DMS153 treated with DMSO at 0.1 percent for 48 hours (cell line): ENCODE data around the gene GRIP1.
"Not testable (repeated sequence)": the region's sequence is repeated elsewhere in the genome, so short reads cannot be mapped to it uniquely, and the experiment has no call there.

Source experiments
- DNase-seq: peaks from one replicate; lab custom pipeline; 2025; ENCODE audit not compliant: unreplicated experiment; lab: John Stamatoyannopoulos, UW

GRIP1 gene

DNA sequence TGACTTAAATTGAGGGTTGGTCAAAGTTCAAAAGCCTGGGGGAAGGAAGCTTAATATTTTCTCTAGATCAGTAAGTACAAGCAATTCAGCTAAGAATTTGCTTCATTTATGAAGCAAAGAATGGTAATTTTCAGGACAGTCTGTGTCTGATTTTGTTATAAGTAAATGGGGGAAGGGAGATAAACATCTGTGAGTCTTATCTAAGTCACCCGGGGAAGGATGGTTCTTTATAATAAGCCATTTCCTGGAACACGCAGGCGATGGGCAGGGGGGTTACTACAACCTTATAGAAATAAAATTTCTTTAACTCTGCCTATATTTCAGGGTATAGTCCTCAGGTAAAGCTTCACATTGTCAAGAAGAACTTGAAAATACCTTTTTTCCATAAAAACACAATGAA lies 333.7 kb downstream of the GRIP1 start:
- no peak for DNase-seq

DNA sequence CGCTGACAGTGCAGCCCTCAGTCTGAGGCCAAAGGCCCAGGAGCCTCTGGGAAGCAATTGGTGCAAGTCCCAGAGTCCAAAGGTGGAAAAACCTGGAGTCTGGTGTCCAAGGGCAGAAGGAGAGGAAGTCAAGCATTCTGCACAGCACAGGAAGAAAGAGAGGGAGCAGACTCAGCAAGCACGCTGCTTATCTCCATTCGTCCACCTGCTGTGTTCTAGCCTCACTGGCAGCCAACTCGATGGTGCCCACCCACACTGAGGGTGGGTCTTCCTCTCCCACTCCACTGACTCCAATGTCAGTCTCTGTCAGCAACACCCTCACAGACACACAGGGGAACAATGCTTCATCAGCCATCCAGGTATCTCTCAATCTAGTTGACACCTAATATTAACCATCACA lies 337.8 kb downstream of the GRIP1 start:
- DNase-seq: no peak

DNA sequence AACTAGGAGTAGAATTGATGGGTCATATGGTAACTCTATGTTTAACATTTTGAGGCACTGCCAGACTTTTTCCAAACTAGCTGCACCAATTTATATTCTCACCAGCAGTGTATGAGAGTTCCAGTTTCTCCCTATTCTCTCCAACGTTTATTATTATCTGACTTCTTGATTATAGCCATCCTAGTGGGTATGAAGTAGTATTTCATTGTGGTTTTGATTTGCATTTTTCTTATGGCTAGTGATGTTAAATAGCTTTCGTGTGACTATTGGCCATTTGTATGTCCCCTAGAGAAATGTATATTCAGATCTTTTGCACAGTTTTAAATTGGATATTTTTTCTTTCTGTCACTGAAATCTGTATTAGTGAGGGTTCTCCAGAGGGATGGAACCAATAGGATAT lies 338.7 kb downstream of the GRIP1 start:
- no peak for DNase-seq

DNA sequence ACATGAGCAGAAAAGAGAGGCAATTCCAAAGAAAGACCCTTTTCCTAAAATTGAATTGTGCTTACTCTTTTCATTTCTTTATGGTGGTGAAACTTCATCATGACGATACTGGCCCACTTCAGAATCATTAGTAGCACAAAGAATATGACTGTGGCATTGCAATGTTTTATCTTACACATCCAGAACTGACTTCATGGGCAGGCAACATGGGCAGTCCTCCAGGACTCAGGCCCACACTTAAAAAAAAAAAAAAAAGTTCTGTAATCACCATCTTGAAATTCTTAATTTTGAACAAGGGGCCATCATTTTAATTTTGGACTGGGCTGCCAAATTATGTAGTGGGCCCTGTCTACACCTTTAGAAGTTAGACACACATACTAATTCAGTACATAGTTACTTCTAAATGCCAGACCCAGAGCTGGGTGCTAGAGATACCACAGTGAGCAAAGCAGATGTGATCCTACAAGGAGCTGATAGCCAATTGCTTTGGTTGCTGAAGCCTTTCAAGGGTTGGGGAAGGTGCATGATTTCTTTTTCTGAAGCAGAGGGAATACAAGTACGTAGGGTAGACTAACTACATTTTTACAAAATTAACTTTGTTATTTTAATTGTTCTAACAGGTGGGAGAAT lies 341.4 kb downstream of the GRIP1 start:
- DNase-seq: no peak

- DNase-seq: no peak
These were observed 343.1 kb downstream of the GRIP1 start for GRCh38 chr12:66335746-66336145.

DNA sequence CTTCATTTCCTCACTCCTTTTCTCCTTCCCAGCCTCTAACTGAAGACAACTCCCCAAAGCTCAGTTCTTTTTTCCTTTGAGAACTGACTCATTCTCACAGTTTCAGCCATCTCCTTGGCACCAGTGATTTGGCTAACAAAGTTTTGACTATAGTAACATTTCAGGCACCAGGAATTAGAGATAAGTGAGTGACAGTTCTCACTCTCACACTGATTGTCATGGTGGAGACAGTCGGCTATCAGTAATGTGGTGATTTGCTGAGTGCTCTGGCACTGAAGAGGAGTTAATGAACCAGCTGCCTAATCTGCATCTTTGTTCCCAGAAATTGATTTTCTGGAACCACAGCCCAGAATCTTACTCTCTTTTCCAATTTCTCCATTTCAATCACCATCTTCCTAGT lies 347.1 kb downstream of the GRIP1 start:
- no peak for DNase-seq

GRCh38 chr12:66331016-66331415 lies 347.9 kb downstream of the GRIP1 start:
- DNase-seq: no peak

DNA sequence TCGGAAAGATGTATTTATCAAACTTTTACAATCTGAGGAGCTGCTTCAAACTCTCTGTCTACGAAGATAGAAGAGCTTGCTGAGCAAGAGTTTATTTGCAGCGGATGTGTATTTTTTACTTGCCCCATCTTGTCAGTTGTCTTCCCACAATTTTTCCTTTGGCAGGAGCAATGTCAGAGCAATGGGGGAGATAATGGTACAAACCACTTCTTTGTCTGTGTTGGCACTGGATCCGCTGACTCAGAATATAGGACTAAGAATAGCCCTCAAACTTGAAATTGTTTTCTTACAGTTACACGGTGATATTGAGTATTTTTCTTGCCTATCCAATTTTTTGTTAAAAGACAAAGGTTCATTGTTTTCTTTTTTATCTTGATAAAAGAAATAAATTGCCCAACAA lies 348.9 kb downstream of the GRIP1 start:
- no peak for DNase-seq

DNA sequence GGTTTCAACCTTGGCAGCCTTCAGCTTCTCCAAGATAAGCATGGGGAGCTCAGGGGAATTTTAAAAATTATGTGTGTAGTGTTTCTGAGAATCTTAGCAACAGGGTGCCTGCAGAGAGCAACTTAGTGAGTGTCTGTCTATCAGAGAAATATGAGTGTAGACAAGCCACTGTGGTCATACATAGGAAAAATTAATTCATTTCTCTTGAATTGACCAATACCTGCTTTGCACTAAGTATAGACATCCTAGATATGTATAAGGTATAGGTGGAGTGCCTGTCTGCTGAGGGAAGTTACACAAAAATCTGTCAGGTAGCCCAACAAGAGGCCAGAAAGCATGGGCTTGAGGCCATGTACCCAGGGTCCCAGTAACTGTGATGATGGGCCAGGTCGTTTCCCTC lies 355.9 kb downstream of the GRIP1 start:
- no peak for DNase-seq

- DNase-seq: no peak
These were observed 357.4 kb downstream of the GRIP1 start for GRCh38 chr12:66321435-66321834.

DNA sequence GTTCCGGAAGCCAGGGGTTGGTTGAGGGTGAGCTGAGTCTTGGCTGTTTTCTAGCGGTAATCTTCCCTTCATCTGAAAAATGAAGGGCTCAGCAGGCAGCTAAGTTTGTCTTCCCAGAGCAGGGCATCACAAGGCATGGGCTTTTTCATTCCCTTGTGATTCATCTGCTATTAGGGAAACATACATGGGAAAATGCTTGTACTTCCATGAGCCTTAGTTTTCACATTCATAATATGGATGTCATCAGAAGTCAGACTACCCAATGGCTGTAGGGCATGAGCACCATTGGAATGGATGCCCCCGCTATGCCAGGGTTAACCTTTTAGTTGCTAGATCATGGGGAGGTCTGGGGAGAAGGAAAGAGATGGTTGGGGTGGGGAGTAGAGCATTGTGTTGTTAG lies 357.9 kb downstream of the GRIP1 start:
- DNase-seq: no peak

DNA sequence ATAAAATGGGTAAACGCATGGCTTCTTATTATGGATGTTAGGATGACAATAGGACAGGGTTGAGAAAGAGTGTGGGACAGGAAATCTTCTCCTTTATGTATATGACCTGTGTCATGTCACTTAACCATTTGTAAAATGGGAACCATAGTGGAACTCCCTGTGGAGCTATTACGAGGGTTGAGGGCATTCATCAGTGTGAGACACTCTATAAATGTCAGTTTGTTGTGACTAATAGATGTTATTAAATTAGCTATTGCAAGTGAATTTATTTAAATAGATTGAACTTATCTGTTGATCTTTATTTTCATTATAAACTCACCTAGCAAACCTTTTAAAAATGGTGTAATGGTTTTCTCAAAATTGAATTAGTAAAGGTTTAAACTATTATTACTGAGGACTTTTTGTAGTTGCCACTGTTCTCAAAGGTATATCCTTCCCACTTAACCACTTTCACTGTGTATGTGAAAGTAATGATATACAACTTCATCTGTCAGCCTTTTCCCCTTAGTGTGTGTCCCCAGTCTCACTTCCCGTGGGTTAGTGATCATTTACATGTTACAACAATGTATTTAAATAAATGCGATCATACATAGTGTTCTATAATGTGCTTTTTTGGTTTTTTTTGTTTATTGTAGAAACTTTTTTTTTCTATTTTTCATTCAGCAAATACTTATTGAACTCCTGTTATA lies 359.5 kb downstream of the GRIP1 start:
- no peak for DNase-seq

GRCh38 chr12:66314278-66314677 lies 364.6 kb downstream of the GRIP1 start:
- DNase-seq: no peak

DNA sequence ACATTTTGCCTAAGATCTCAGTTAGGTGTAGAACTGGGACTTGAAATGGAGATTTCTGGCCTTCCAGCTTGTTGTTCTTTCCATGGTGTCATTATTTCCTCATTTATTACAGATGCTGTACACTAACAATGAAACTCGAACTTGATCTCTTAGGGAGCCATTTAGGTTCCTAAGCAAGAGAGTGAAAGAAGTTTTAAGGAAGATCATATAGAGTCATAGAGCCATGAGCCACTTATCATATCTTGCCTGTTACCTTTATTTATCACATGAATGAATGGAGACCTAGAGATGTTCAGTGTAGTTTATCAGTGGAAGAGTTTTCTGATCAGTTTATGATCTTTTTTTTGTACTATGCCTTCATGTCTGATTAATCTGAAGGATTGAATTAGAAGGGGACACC lies 366.7 kb downstream of the GRIP1 start:
- DNase-seq: no peak

DNA sequence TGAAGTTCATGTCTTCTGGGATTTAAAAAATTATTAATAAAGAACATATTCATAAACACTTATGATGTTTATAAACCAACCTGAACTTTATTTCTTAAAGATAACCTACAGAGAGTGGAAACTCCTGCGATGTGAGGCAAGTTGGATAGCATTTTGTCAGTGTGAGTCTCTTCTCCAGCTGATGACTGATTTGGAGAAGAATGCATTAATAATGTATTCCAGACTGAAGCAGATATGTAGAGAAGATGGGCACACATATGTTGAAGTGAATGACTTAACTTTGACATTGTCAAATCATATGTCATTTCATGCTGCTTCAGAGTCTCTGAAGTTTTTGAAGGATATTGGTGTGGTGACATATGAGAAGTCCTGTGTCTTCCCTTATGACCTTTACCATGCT lies 369.3 kb downstream of the GRIP1 start:
- no peak for DNase-seq

- no peak for DNase-seq
These were observed 374.5 kb downstream of the GRIP1 start for GRCh38 chr12:66304296-66304900.

DNA sequence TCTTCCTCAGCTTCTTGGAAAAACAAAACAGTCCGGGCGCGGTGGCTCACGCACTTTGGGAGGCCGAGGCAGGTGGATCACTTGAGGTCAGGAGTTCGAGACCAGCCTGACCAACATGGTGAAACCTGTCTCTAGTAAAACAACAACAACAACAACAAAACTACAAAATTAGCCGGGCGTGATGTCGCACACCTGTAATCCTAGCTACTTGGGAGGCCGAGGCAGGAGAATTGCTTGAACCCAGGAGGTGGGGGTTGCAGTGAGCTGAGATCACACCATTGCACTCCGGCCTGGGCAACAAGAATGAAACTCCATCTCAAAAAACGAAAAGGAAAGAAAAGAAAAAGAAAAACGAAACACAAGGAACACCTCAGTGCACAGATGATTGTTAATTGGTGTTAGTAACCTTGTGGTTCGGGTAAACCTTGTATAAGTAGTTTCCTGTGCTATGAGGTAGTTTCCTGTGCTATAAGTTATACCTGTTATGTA lies 375.5 kb downstream of the GRIP1 start:
- DNase-seq: not testable (repeated sequence)

- no peak for DNase-seq
These were observed 376.1 kb downstream of the GRIP1 start for GRCh38 chr12:66302827-66303169.

GRCh38 chr12:66301944-66302826 lies 376.7 kb downstream of the GRIP1 start, which contains the start of gene HELB:
TSS of gene HELB (plus strand) at chr12:66302493. CDS start at chr12:66302604, 111 bp downstream.
- peak; percentile 94 for DNase-seq

DNA sequence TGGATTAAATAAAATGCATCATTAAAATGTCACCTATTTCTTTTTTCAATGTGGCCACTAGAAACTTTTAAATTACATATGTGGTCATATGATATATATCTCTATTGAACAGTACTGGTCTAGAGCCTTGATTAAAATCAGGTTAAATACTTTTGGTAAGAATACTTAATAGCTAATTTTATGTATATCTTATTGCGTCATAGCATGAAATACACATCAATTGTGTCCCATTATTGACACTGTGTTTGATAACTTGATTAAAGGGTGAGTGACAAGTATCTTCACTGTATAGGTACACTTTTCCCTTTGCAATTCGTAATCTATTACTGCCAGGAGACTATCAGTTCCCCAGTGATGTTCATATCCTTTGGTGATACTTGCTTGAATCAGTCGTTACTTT lies 381.0 kb downstream of the GRIP1 start:
- no peak for DNase-seq
